Measurements from ENCODE around the gene EPHA6. TPM values are rescaled to one million over a fixed set of nuclear protein-coding genes. Genes with fewer than 3 reads are reported as not detected.

The EPHA6 gene
- total and polyA plus RNA-seq, 2 experiments from 2014 or later, result not detected

DNA sequence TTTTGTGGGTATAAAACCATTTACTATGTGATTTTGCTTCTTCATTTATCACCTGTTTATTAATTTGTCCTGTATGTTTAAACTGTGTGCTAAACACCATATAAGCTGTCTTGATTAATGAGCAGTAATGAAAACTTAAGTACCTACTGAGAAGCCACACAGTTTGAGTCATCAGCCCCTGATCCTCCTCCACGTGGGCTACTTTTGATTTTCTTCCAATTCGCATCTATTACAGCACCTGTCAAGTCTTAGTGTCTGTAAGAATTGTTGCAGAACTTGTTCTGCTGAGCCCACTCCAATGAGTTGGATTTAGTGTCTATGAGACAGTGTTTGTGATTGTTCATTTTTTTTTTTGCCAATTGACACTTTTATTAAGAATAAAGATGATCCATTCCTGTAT is 16.8 kb downstream of the EPHA6 start:
- Histone ChIP-seq H3K4me3 (no peak overlapping the region), H3K79me2 (ENCODE audit: insufficient read depth) (no peaks in the 10 kb centered on the region), H3K4me2 (ENCODE audit: unreplicated experiment) (no peak overlapping the region), H4K20me1 (ENCODE audit: insufficient read depth) (no peaks in the 10 kb centered on the region), H3K9ac (no peak overlapping the region), H2AFZ (no peak overlapping the region), H3K4me1 (ENCODE audit: insufficient read depth) (no peaks in the 10 kb centered on the region), H3K9me3 (ENCODE audit: low read depth) (no peaks in the 10 kb centered on the region), H3K27ac (no peak overlapping the region), H3K36me3 (ENCODE audit: low read depth) (no peaks in the 10 kb centered on the region), H3F3A (ENCODE audit: insufficient read depth) (no peaks in the 10 kb centered on the region), H3K9me2 (ENCODE audit: insufficient read depth) (no peaks in the 10 kb centered on the region), H3K27me3 (replicated peaks; ENCODE audit: insufficient read depth) (no peaks in the 10 kb centered on the region)
- in situ Hi-C loops (cut with MboI), result no loop called here
- WGBS, 2 experiments (ENCODE audit: low coverage in 1 of 2, low lambda C conversion rate in 2 of 2, missing lambda C conversion rate in 2 of 2), result 2 to 16% methylated on average over 2 of the region's 2 CpGs
- DNase-seq, result no peak
- no peak for TF ChIP-seq EZH2 (IDR thresholded peaks at IDR 0.05; ENCODE audit: insufficient read depth, poor library complexity, severe bottlenecking)
- TF ChIP-seq EZH2phosphoT487 (IDR thresholded peaks at IDR 0.05; ENCODE audit: insufficient read depth, low read depth), result no peak

DNA sequence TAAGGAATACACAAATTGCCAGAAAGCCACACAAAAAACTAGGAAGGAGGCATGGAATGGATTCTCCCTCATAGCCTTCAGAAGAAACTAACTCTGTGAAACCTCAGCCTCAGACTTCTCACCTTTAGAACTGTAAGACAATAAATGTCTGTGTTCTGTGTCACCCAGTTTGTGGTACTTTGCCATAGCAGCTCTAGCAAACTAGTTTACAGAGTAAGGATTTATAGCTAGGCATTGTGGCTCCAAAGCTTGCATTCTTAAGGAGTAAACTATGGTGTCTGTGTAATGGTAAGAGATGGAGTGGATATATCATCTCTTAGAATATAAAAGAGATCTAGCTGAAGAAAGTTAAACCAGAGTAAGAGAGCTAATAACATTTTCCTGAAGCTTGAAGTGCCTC is 18.9 kb downstream of the EPHA6 start:
- H3K36me3 ChIP-seq (ENCODE audit: low read depth), result no peaks in the 10 kb centered on the region
- H3F3A ChIP-seq (ENCODE audit: insufficient read depth), result no peaks in the 10 kb centered on the region
- in situ Hi-C loops (cut with MboI), result no loop called here
- no peaks in the 10 kb centered on the region for H3K4me1 ChIP-seq (ENCODE audit: insufficient read depth)
- no peaks in the 10 kb centered on the region for H4K20me1 ChIP-seq (ENCODE audit: insufficient read depth)
- no peak overlapping the region for H3K4me2 ChIP-seq (ENCODE audit: unreplicated experiment)
- TF ChIP-seq EZH2 (IDR thresholded peaks at IDR 0.05; ENCODE audit: insufficient read depth, poor library complexity, severe bottlenecking) (no peak), EZH2phosphoT487 (IDR thresholded peaks at IDR 0.05; ENCODE audit: insufficient read depth, low read depth) (no peak)
- no peaks in the 10 kb centered on the region for H3K79me2 ChIP-seq (ENCODE audit: insufficient read depth)
- H3K27ac ChIP-seq, result no peak overlapping the region
- H2AFZ ChIP-seq, result no peak overlapping the region
- H3K9me2 ChIP-seq (ENCODE audit: insufficient read depth), result no peaks in the 10 kb centered on the region
- no peak overlapping the region for H3K4me3 ChIP-seq
- no peak overlapping the region for H3K9ac ChIP-seq
- H3K27me3 ChIP-seq (replicated peaks; ENCODE audit: insufficient read depth), result no peaks in the 10 kb centered on the region
- no peak for DNase-seq
- H3K9me3 ChIP-seq (ENCODE audit: low read depth), result no peaks in the 10 kb centered on the region

- no peak overlapping the region for H3K4me3 ChIP-seq
- no peak overlapping the region for H3K27ac ChIP-seq
- no peaks in the 10 kb centered on the region for H3F3A ChIP-seq (ENCODE audit: insufficient read depth)
- in situ Hi-C loops (cut with MboI), result no loop called here
- no peak overlapping the region for H2AFZ ChIP-seq
- H3K9me3 ChIP-seq (ENCODE audit: low read depth), result no peaks in the 10 kb centered on the region
- H3K36me3 ChIP-seq (ENCODE audit: low read depth), result no peaks in the 10 kb centered on the region
- WGBS, 2 experiments (ENCODE audit: low coverage in 1 of 2, low lambda C conversion rate in 2 of 2, missing lambda C conversion rate in 2 of 2), result 3 to 4% methylated on average over 2 of the region's 2 CpGs
- DNase-seq, result no peak
- H3K27me3 ChIP-seq (replicated peaks; ENCODE audit: insufficient read depth), result no peaks in the 10 kb centered on the region
- H3K4me1 ChIP-seq (ENCODE audit: insufficient read depth), result no peaks in the 10 kb centered on the region
- no peaks in the 10 kb centered on the region for H3K79me2 ChIP-seq (ENCODE audit: insufficient read depth)
- TF ChIP-seq EZH2phosphoT487 (IDR thresholded peaks at IDR 0.05; ENCODE audit: insufficient read depth, low read depth), result no peak
- TF ChIP-seq EZH2 (IDR thresholded peaks at IDR 0.05; ENCODE audit: insufficient read depth, poor library complexity, severe bottlenecking), result no peak
- no peak overlapping the region for H3K9ac ChIP-seq
- H4K20me1 ChIP-seq (ENCODE audit: insufficient read depth), result no peaks in the 10 kb centered on the region
- H3K4me2 ChIP-seq (ENCODE audit: unreplicated experiment), result no peak overlapping the region
- H3K9me2 ChIP-seq (ENCODE audit: insufficient read depth), result no peaks in the 10 kb centered on the region
Measured at GRCh38 chr3:96836153-96836915, 21.9 kb downstream of the EPHA6 start.

GRCh38 chr3:96843505-96844203 is 29.3 kb downstream of the EPHA6 start:
- Histone ChIP-seq H3K9me3 (ENCODE audit: low read depth) (no peaks in the 10 kb centered on the region), H3K9ac (no peak overlapping the region), H2AFZ (no peak overlapping the region), H3K79me2 (ENCODE audit: insufficient read depth) (no peaks in the 10 kb centered on the region), H4K20me1 (ENCODE audit: insufficient read depth) (no peaks in the 10 kb centered on the region), H3K27ac (no peak overlapping the region), H3K36me3 (ENCODE audit: low read depth) (no peaks in the 10 kb centered on the region), H3K4me1 (ENCODE audit: insufficient read depth) (no peaks in the 10 kb centered on the region), H3K4me3 (no peak overlapping the region), H3K4me2 (ENCODE audit: unreplicated experiment) (no peak overlapping the region), H3K27me3 (replicated peaks; ENCODE audit: insufficient read depth) (no peaks in the 10 kb centered on the region), H3F3A (ENCODE audit: insufficient read depth) (no peaks in the 10 kb centered on the region), H3K9me2 (ENCODE audit: insufficient read depth) (no peaks in the 10 kb centered on the region)
- TF ChIP-seq EZH2 (IDR thresholded peaks at IDR 0.05; ENCODE audit: insufficient read depth, poor library complexity, severe bottlenecking), result no peak
- no peak for TF ChIP-seq EZH2phosphoT487 (IDR thresholded peaks at IDR 0.05; ENCODE audit: insufficient read depth, low read depth)
- peak; percentile 2 for DNase-seq
- 43% methylated on average over 6 of the region's 6 CpGs for WGBS, 2 experiments (ENCODE audit: low coverage in 1 of 2, low lambda C conversion rate in 2 of 2, missing lambda C conversion rate in 2 of 2)
- in situ Hi-C loops (cut with MboI), result no loop called here

Data from GM23248 (cell line).